Ovary (tissue), 3 donors: ENCODE data around the gene CMTM2.

Experiments used
- CTCF ChIP-seq, 3 donors: fragments of 450-650 bp in 2 of 3; fragments of 200-600 bp in 1 of 3; IDR thresholded peaks; one replicate each; pipeline versions ENCODE4 v1.5.1 to v1.8.0; 2016 to 2022; ENCODE audit warnings: antibody characterized with exemption in 3 of 3, mild to moderate bottlenecking in 1 of 3
- POLR2A ChIP-seq: fragments of 450-650 bp; IDR thresholded peaks from one replicate; pipeline ENCODE4 v1.6.1; 2017; ENCODE audit warnings: antibody characterized with exemption, mild to moderate bottlenecking, moderate library complexity
- donor health status: DM: no; HTN: no; CAD: no.

GRCh38 chr16:66585481-66586239, 6.4 kb downstream of the CMTM2 start:
- TF ChIP-seq CTCF (IDR thresholded peaks at IDR 0.05) (no peak), POLR2A (no peak)
